Transverse colon (tissue), 4 donors: ENCODE results near the gene POLR3G.

Experiments
- POLR2A ChIP-seq: fragments of 450-650 bp; IDR thresholded peaks from one replicate; pipeline ENCODE4 v1.6.1; 2016; ENCODE audit warnings: antibody characterized with exemption, mild to moderate bottlenecking, moderate library complexity
- POLR2AphosphoS5 ChIP-seq, 3 donors: sonication (generic); formaldehyde crosslinking; IDR thresholded peaks; one replicate each; pipeline ENCODE4 v1.6.1; 2016; ENCODE audit warnings: antibody characterized with exemption in 3 of 3
- TF ChIP-seq, protein P1 (sequence below), 5 experiments: fragments of 200-600 bp in 3 of 5; fragments of 450-650 bp in 2 of 5; sonication (generic) in 3 of 5; IDR thresholded peaks; 1 replicate in 2 of 5; 2 replicates in 3 of 5; pipeline ENCODE4 v1.5.1; 2016 to 2017; ENCODE audit warnings: antibody characterized with exemption in 5 of 5, inconsistent platforms in 3 of 5, mild to moderate bottlenecking in 2 of 5, moderate library complexity in 1 of 5

GRCh38 chr5:90518661-90519060 lies 44.0 kb downstream of the POLR3G start:
- TF ChIP-seq POLR2A (no peak), POLR2AphosphoS5 (IDR thresholded peaks at IDR 0.05) (no peak)
- TF ChIP-seq, protein P1, sequence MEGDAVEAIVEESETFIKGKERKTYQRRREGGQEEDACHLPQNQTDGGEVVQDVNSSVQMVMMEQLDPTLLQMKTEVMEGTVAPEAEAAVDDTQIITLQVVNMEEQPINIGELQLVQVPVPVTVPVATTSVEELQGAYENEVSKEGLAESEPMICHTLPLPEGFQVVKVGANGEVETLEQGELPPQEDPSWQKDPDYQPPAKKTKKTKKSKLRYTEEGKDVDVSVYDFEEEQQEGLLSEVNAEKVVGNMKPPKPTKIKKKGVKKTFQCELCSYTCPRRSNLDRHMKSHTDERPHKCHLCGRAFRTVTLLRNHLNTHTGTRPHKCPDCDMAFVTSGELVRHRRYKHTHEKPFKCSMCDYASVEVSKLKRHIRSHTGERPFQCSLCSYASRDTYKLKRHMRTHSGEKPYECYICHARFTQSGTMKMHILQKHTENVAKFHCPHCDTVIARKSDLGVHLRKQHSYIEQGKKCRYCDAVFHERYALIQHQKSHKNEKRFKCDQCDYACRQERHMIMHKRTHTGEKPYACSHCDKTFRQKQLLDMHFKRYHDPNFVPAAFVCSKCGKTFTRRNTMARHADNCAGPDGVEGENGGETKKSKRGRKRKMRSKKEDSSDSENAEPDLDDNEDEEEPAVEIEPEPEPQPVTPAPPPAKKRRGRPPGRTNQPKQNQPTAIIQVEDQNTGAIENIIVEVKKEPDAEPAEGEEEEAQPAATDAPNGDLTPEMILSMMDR (IDR thresholded peaks at IDR 0.05) = no peak
